ENCODE results near the gene KCNN4.

KCNN4 gene

GRCh38 chr19:43721469-43722048 is 59.2 kb downstream of the KCNN4 start:
- Histone ChIP-seq H3K4me3 (ENCODE audit: insufficient read length, low read depth) (no peak overlapping the region), H3K36me3 (ENCODE audit: insufficient read depth, insufficient read length, low read length) (no peaks in the 10 kb centered on the region), H3K9me3 (ENCODE audit: insufficient read depth, low read length) (no peaks in the 10 kb centered on the region), H3K4me1 (ENCODE audit: insufficient read depth, insufficient read length) (no peaks in the 10 kb centered on the region), H3K9ac (ENCODE audit: insufficient read length, low read depth) (no peak overlapping the region), H3K27me3 (ENCODE audit: insufficient read depth, insufficient read length) (no peaks in the 10 kb centered on the region)
- DNase-seq (ENCODE audit: low read depth, low spot score): no peak
- no peak for TF ChIP-seq ZNF274 (IDR thresholded peaks at IDR 0.05; ENCODE audit: low read depth, low read length)
- TF ChIP-seq YY1 (IDR thresholded peaks at IDR 0.05; ENCODE audit: insufficient read depth, insufficient read length): no peak
- TF ChIP-seq SUZ12 (IDR thresholded peaks at IDR 0.05; ENCODE audit: extremely low read depth, insufficient read depth, insufficient read length): no peak

- H3K4me3 ChIP-seq (ENCODE audit: insufficient read length, low read depth): no peak overlapping the region
Measured at GRCh38 chr19:43720936-43721335, 59.8 kb downstream of the KCNN4 start.

GRCh38 chr19:43719918-43720317 is 60.9 kb downstream of the KCNN4 start:
- no peaks in the 10 kb centered on the region for H3K36me3 ChIP-seq (ENCODE audit: insufficient read depth, insufficient read length, low read length)
- TF ChIP-seq SUZ12 (IDR thresholded peaks at IDR 0.05; ENCODE audit: extremely low read depth, insufficient read depth, insufficient read length) (no peak), YY1 (IDR thresholded peaks at IDR 0.05; ENCODE audit: insufficient read depth, insufficient read length) (no peak), ZNF274 (IDR thresholded peaks at IDR 0.05; ENCODE audit: low read depth, low read length) (no peak)
- H3K4me1 ChIP-seq (ENCODE audit: insufficient read depth, insufficient read length): no peaks in the 10 kb centered on the region
- H3K9ac ChIP-seq (ENCODE audit: insufficient read length, low read depth): no peak overlapping the region
- H3K9me3 ChIP-seq (ENCODE audit: insufficient read depth, low read length): no peaks in the 10 kb centered on the region
- H3K27me3 ChIP-seq (ENCODE audit: insufficient read depth, insufficient read length): no peaks in the 10 kb centered on the region
- no peak for DNase-seq (ENCODE audit: low read depth, low spot score)
- no peak overlapping the region for H3K4me3 ChIP-seq (ENCODE audit: insufficient read length, low read depth)

More at GRCh38 chr19:43720936-43721335, 59.8 kb downstream of the KCNN4 start:
- Histone ChIP-seq H3K9ac (ENCODE audit: insufficient read length, low read depth) (no peak overlapping the region), H3K27me3 (ENCODE audit: insufficient read depth, insufficient read length) (no peaks in the 10 kb centered on the region), H3K9me3 (ENCODE audit: insufficient read depth, low read length) (no peaks in the 10 kb centered on the region), H3K4me1 (ENCODE audit: insufficient read depth, insufficient read length) (no peaks in the 10 kb centered on the region), H3K36me3 (ENCODE audit: insufficient read depth, insufficient read length, low read length) (no peaks in the 10 kb centered on the region)
- no peak for DNase-seq (ENCODE audit: low read depth, low spot score)
- TF ChIP-seq ZNF274 (IDR thresholded peaks at IDR 0.05; ENCODE audit: low read depth, low read length) (no peak), SUZ12 (IDR thresholded peaks at IDR 0.05; ENCODE audit: extremely low read depth, insufficient read depth, insufficient read length) (no peak), YY1 (IDR thresholded peaks at IDR 0.05; ENCODE audit: insufficient read depth, insufficient read length) (no peak)

- Histone ChIP-seq H3K4me1 (ENCODE audit: insufficient read depth, insufficient read length) (no peaks in the 10 kb centered on the region), H3K27me3 (ENCODE audit: insufficient read depth, insufficient read length) (no peaks in the 10 kb centered on the region), H3K9me3 (ENCODE audit: insufficient read depth, low read length) (no peaks in the 10 kb centered on the region), H3K9ac (ENCODE audit: insufficient read length, low read depth) (no peak overlapping the region), H3K4me3 (ENCODE audit: insufficient read length, low read depth) (no peak overlapping the region), H3K36me3 (ENCODE audit: insufficient read depth, insufficient read length, low read length) (no peaks in the 10 kb centered on the region)
- DNase-seq (ENCODE audit: low read depth, low spot score): no peak
- TF ChIP-seq SUZ12 (IDR thresholded peaks at IDR 0.05; ENCODE audit: extremely low read depth, insufficient read depth, insufficient read length) (no peak), YY1 (IDR thresholded peaks at IDR 0.05; ENCODE audit: insufficient read depth, insufficient read length) (no peak), ZNF274 (IDR thresholded peaks at IDR 0.05; ENCODE audit: low read depth, low read length) (no peak)
Measured at GRCh38 chr19:43719378-43719868, 61.4 kb downstream of the KCNN4 start.

- no peaks in the 10 kb centered on the region for H3K4me1 ChIP-seq (ENCODE audit: insufficient read depth, insufficient read length)
- H3K36me3 ChIP-seq (ENCODE audit: insufficient read depth, insufficient read length, low read length): no peaks in the 10 kb centered on the region
- H3K4me3 ChIP-seq (ENCODE audit: insufficient read length, low read depth): no peak overlapping the region
- no peaks in the 10 kb centered on the region for H3K27me3 ChIP-seq (ENCODE audit: insufficient read depth, insufficient read length)
- TF ChIP-seq SUZ12 (IDR thresholded peaks at IDR 0.05; ENCODE audit: extremely low read depth, insufficient read depth, insufficient read length) (no peak), YY1 (IDR thresholded peaks at IDR 0.05; ENCODE audit: insufficient read depth, insufficient read length) (no peak), ZNF274 (IDR thresholded peaks at IDR 0.05; ENCODE audit: low read depth, low read length) (no peak)
- H3K9ac ChIP-seq (ENCODE audit: insufficient read length, low read depth): no peak overlapping the region
- DNase-seq (ENCODE audit: low read depth, low spot score): no peak
- no peaks in the 10 kb centered on the region for H3K9me3 ChIP-seq (ENCODE audit: insufficient read depth, low read length)
Measured at GRCh38 chr19:43718627-43719377, 62.0 kb downstream of the KCNN4 start.
